RKO (cell line): ENCODE results near the gene GPD2.

Source experiments
- DNase-seq: peaks from one replicate; pipeline ENCODE4 v3.0.0-alpha.2; 2016; ENCODE audit warnings: low spot score

Gene GPD2

GRCh38 chr2:156436497-156437085 is 412 bp downstream of the GPD2 start:
- peak; percentile 49 for DNase-seq

- peak; percentile 24 for DNase-seq
Observed at GRCh38 chr2:156437272-156437930, 1.2 kb downstream of the GPD2 start.

- peak; percentile 61 for DNase-seq
Observed at GRCh38 chr2:156437931-156438410, 1.8 kb downstream of the GPD2 start.

- no peak for DNase-seq
Observed at GRCh38 chr2:156443089-156443488, 6.9 kb downstream of the GPD2 start.

- peak; percentile 27 for DNase-seq
Observed at GRCh38 chr2:156445296-156446220, 9.4 kb downstream of the GPD2 start.

- no peak for DNase-seq
Observed at GRCh38 chr2:156447761-156448160, 11.6 kb downstream of the GPD2 start.

- no peak for DNase-seq
Observed at GRCh38 chr2:156448766-156449165, 12.6 kb downstream of the GPD2 start.

- DNase-seq, result no peak
Observed at GRCh38 chr2:156452971-156453370, 16.8 kb downstream of the GPD2 start.

- DNase-seq, result peak; percentile 53
Observed at GRCh38 chr2:156455361-156455975, 19.3 kb downstream of the GPD2 start.

GRCh38 chr2:156456616-156457015 is 20.4 kb downstream of the GPD2 start:
- no peak for DNase-seq

GRCh38 chr2:156457523-156458517 is 21.6 kb downstream of the GPD2 start:
- no peak for DNase-seq

GRCh38 chr2:156459720-156460119 is 23.5 kb downstream of the GPD2 start:
- peak; percentile 10 for DNase-seq

- no peak for DNase-seq
Observed at GRCh38 chr2:156464106-156464505, 27.9 kb downstream of the GPD2 start.

GRCh38 chr2:156465573-156465972 is 29.4 kb downstream of the GPD2 start:
- DNase-seq, result no peak

- DNase-seq, result no peak
Observed at GRCh38 chr2:156466739-156467405, 30.7 kb downstream of the GPD2 start.

GRCh38 chr2:156470975-156471583 is 34.9 kb downstream of the GPD2 start:
- no peak for DNase-seq

- no peak for DNase-seq
Observed at GRCh38 chr2:156471762-156472161, 35.6 kb downstream of the GPD2 start.

GRCh38 chr2:156472686-156473085 is 36.5 kb downstream of the GPD2 start:
- DNase-seq, result no peak

- no peak for DNase-seq
Observed at GRCh38 chr2:156473445-156473844, 37.3 kb downstream of the GPD2 start.

GRCh38 chr2:156474401-156474800 is 38.2 kb downstream of the GPD2 start:
- DNase-seq, result no peak
